ENCODE measurements around the gene ZFPL1.
A peak's percentile ranks its signal among the peaks of the same experiment; 100 is the strongest.

ZFPL1 gene

DNA sequence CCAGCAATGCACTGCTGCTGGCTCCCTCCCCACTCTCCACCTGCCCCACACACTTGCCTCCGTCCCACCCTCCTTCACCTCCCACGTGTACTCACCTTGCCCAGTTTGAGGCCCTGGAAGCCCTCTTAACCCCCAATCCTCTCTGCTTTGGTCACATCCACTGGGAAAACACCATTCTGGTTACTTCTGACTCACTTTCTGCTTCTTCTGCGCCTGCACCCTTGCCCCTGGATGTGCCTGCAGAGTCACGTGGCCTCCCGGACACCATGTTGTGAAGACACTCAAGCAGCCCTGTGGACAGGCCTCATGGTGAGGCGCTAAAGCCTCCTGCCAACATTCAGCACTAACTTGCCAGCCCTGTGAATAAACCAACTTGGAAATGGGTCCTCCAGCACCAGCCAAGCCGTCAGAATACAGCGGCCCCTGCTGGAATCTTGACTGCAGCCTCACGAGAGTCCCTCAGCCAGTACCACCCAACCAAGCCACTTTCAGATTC lies 23.1 kb upstream of the ZFPL1 start:
- no peak overlapping the region for H3K4me3 ChIP-seq (ENCODE audit: low read depth, low read length)
- H3K27me3 ChIP-seq (ENCODE audit: control insufficient read depth, insufficient read depth, low read length): no peaks in the 10 kb centered on the region
- no peaks in the 10 kb centered on the region for H3K36me3 ChIP-seq (ENCODE audit: control insufficient read depth, insufficient read depth, low read length)
- H3K9ac ChIP-seq (ENCODE audit: low read length): no peak overlapping the region
- H3K27ac ChIP-seq (ENCODE audit: low read depth, low read length): no peak overlapping the region
- H3K9me3 ChIP-seq (ENCODE audit: control insufficient read depth, insufficient read depth, low read depth, low read length): no peaks in the 10 kb centered on the region
- peaks cover under 1% of the 10 kb centered on the region; the same call in 1 of the 2 replicates for H3K4me1 ChIP-seq (ENCODE audit: control insufficient read depth, insufficient read depth, low read length)

- Histone ChIP-seq H3K27ac (ENCODE audit: low read depth, low read length) (no peak overlapping the region), H3K4me3 (ENCODE audit: low read depth, low read length) (no peak overlapping the region), H3K4me1 (ENCODE audit: control insufficient read depth, insufficient read depth, low read length) (peaks cover 16% of the 10 kb centered on the region), H3K27me3 (ENCODE audit: control insufficient read depth, insufficient read depth, low read length) (no peaks in the 10 kb centered on the region), H3K9ac (ENCODE audit: low read length) (no peak overlapping the region), H3K9me3 (ENCODE audit: control insufficient read depth, insufficient read depth, low read depth, low read length) (no peaks in the 10 kb centered on the region), H3K36me3 (ENCODE audit: control insufficient read depth, insufficient read depth, low read length) (no peaks in the 10 kb centered on the region)
These were observed 20.5 kb upstream of the ZFPL1 start for GRCh38 chr11:65063532-65063931.

- Histone ChIP-seq H3K36me3 (ENCODE audit: control insufficient read depth, insufficient read depth, low read length) (no peaks in the 10 kb centered on the region), H3K4me3 (ENCODE audit: low read depth, low read length) (no peak overlapping the region), H3K9ac (ENCODE audit: low read length) (no peak overlapping the region), H3K27me3 (ENCODE audit: control insufficient read depth, insufficient read depth, low read length) (no peaks in the 10 kb centered on the region), H3K9me3 (ENCODE audit: control insufficient read depth, insufficient read depth, low read depth, low read length) (no peaks in the 10 kb centered on the region), H3K4me1 (ENCODE audit: control insufficient read depth, insufficient read depth, low read length) (peaks cover 16% of the 10 kb centered on the region), H3K27ac (ENCODE audit: low read depth, low read length) (no peak overlapping the region)
These were observed 19.2 kb upstream of the ZFPL1 start for GRCh38 chr11:65064847-65065240.

DNA sequence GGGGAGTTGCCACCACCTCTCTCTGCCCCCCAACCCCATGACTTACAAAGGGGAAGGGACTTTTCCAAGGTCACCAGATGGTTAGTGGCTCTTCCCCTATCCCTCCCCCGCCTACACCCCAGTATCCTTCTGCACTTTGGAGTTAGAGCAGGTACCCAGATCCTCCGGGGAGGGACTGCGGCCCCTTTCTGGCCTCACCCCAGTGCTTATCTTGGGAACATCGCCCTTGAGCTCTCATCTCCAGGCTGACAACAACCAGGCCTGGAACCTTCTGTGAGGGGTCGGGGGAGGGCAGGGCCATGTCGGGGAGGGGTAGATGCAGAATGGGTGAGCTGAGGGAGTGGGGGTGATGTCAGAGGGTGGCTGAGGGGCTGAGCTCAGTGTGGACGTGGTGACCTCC lies 18.2 kb upstream of the ZFPL1 start:
- Histone ChIP-seq H3K4me3 (ENCODE audit: low read depth, low read length) (no peak overlapping the region), H3K36me3 (ENCODE audit: control insufficient read depth, insufficient read depth, low read length) (no peaks in the 10 kb centered on the region), H3K27me3 (ENCODE audit: control insufficient read depth, insufficient read depth, low read length) (no peaks in the 10 kb centered on the region), H3K9ac (ENCODE audit: low read length) (no peak overlapping the region), H3K27ac (ENCODE audit: low read depth, low read length) (no peak overlapping the region), H3K4me1 (ENCODE audit: control insufficient read depth, insufficient read depth, low read length) (peaks cover 16% of the 10 kb centered on the region), H3K9me3 (ENCODE audit: control insufficient read depth, insufficient read depth, low read depth, low read length) (no peaks in the 10 kb centered on the region)

GRCh38 chr11:65066315-65066714 lies 17.7 kb upstream of the ZFPL1 start:
- peak overlapping the region; percentile 71 for H3K27ac ChIP-seq (ENCODE audit: low read depth, low read length)
- H3K36me3 ChIP-seq (ENCODE audit: control insufficient read depth, insufficient read depth, low read length): no peaks in the 10 kb centered on the region
- no peaks in the 10 kb centered on the region for H3K9me3 ChIP-seq (ENCODE audit: control insufficient read depth, insufficient read depth, low read depth, low read length)
- H3K4me3 ChIP-seq (ENCODE audit: low read depth, low read length): peak overlapping the region; percentile 24; the same call in 1 of the 2 replicates
- no peak overlapping the region for H3K9ac ChIP-seq (ENCODE audit: low read length)
- H3K4me1 ChIP-seq (ENCODE audit: control insufficient read depth, insufficient read depth, low read length): peaks cover 16% of the 10 kb centered on the region
- no peaks in the 10 kb centered on the region for H3K27me3 ChIP-seq (ENCODE audit: control insufficient read depth, insufficient read depth, low read length)

DNA sequence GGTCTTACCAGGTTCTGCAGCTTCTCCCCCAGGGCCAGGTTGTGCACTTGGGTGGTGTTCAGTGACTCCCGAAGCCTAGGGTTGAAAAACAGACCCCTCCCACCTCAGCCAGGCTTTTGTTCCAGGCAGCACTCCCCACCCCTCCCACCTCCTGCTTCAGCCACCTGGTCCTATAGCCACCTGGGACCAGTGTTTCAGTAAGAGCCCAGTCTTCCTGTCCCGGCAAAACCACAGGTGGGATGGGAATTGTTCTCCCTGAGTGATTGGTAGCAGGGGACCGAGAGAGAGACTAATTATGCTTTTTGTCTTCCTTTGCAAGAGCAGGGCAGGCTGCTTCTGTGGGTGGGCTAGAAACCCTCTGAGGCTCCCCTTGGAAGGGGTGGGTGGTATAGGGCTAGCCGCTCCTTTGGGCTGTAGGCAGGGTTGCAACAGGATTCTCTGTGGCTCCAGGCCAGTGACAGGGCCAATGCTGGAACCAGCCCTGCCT lies 17.2 kb upstream of the ZFPL1 start:
- Histone ChIP-seq H3K4me1 (ENCODE audit: control insufficient read depth, insufficient read depth, low read length) (peaks cover 16% of the 10 kb centered on the region), H3K9ac (ENCODE audit: low read length) (no peak overlapping the region), H3K27ac (ENCODE audit: low read depth, low read length) (peak overlapping the region; percentile 71; the same call in 1 of the 2 replicates), H3K9me3 (ENCODE audit: control insufficient read depth, insufficient read depth, low read depth, low read length) (no peaks in the 10 kb centered on the region), H3K36me3 (ENCODE audit: control insufficient read depth, insufficient read depth, low read length) (no peaks in the 10 kb centered on the region), H3K4me3 (ENCODE audit: low read depth, low read length) (peak overlapping the region; percentile 24; the same call in 1 of the 2 replicates), H3K27me3 (ENCODE audit: control insufficient read depth, insufficient read depth, low read length) (no peaks in the 10 kb centered on the region)

DNA sequence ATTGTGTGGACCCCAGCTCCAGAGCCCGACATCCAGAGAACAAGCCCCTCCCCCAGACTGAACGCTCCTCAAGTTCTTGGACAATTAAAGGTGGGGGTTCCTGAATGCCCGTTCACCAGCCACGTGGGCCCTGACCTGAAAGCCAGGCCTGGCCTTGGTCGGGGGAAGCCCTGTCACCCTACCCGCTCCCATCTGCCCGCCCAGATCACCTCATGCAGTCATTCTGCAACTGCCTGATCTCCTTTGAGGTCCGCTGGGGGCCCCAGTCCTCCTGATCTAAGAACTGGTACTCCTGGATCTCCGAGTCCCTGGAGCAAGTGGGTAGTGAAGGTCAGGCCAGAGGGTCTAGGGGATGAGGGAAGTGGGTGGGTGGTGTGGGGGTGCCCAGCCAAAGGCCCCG lies 16.6 kb upstream of the ZFPL1 start:
- no peak overlapping the region for H3K9ac ChIP-seq (ENCODE audit: low read length)
- H3K4me3 ChIP-seq (ENCODE audit: low read depth, low read length): no peak overlapping the region
- H3K9me3 ChIP-seq (ENCODE audit: control insufficient read depth, insufficient read depth, low read depth, low read length): no peaks in the 10 kb centered on the region
- H3K4me1 ChIP-seq (ENCODE audit: control insufficient read depth, insufficient read depth, low read length): peaks cover 16% of the 10 kb centered on the region
- no peaks in the 10 kb centered on the region for H3K27me3 ChIP-seq (ENCODE audit: control insufficient read depth, insufficient read depth, low read length)
- H3K36me3 ChIP-seq (ENCODE audit: control insufficient read depth, insufficient read depth, low read length): no peaks in the 10 kb centered on the region
- no peak overlapping the region for H3K27ac ChIP-seq (ENCODE audit: low read depth, low read length)

- Histone ChIP-seq H3K4me1 (ENCODE audit: control insufficient read depth, insufficient read depth, low read length) (peaks cover 16% of the 10 kb centered on the region), H3K27ac (ENCODE audit: low read depth, low read length) (no peak overlapping the region), H3K4me3 (ENCODE audit: low read depth, low read length) (no peak overlapping the region), H3K9me3 (ENCODE audit: control insufficient read depth, insufficient read depth, low read depth, low read length) (no peaks in the 10 kb centered on the region), H3K9ac (ENCODE audit: low read length) (no peak overlapping the region), H3K36me3 (ENCODE audit: control insufficient read depth, insufficient read depth, low read length) (no peaks in the 10 kb centered on the region), H3K27me3 (ENCODE audit: control insufficient read depth, insufficient read depth, low read length) (no peaks in the 10 kb centered on the region)
These were observed 14.8 kb upstream of the ZFPL1 start for GRCh38 chr11:65069217-65069616.

GRCh38 chr11:65071907-65072630 lies 12.0 kb upstream of the ZFPL1 start:
- peaks cover 9% of the 10 kb centered on the region for H3K36me3 ChIP-seq (ENCODE audit: control insufficient read depth, insufficient read depth, low read length)

DNA sequence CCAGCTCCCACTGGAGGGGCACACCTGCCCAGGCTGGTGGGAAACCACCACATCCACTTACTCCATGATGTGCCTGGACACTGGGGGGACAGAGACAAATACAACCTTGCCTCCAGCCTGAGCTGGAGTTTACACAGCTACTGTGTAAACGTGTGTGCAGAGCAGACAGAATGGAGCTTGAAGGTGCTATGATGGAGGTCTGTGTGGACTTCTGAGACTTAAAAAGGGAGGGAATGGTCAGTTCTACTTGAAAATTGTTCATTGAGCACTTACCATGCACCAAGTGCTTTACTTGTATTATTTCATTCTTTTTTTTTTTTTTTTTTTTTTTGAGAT lies 11.4 kb upstream of the ZFPL1 start:
- Histone ChIP-seq H3K27me3 (ENCODE audit: control insufficient read depth, insufficient read depth, low read length) (no peaks in the 10 kb centered on the region), H3K4me3 (ENCODE audit: low read depth, low read length) (no peak overlapping the region), H3K27ac (ENCODE audit: low read depth, low read length) (no peak overlapping the region), H3K36me3 (ENCODE audit: control insufficient read depth, insufficient read depth, low read length) (peaks cover 14% of the 10 kb centered on the region), H3K9me3 (ENCODE audit: control insufficient read depth, insufficient read depth, low read depth, low read length) (no peaks in the 10 kb centered on the region), H3K9ac (ENCODE audit: low read length) (no peak overlapping the region), H3K4me1 (ENCODE audit: control insufficient read depth, insufficient read depth, low read length) (no peaks in the 10 kb centered on the region)

More at GRCh38 chr11:65071907-65072630, 12.0 kb upstream of the ZFPL1 start:
- peaks cover 5% of the 10 kb centered on the region for H3K4me1 ChIP-seq (ENCODE audit: control insufficient read depth, insufficient read depth, low read length)
- H3K9ac ChIP-seq (ENCODE audit: low read length): no peak overlapping the region
- H3K4me3 ChIP-seq (ENCODE audit: low read depth, low read length): no peak overlapping the region
- H3K27ac ChIP-seq (ENCODE audit: low read depth, low read length): no peak overlapping the region
- H3K27me3 ChIP-seq (ENCODE audit: control insufficient read depth, insufficient read depth, low read length): no peaks in the 10 kb centered on the region
- H3K9me3 ChIP-seq (ENCODE audit: control insufficient read depth, insufficient read depth, low read depth, low read length): no peaks in the 10 kb centered on the region

GRCh38 chr11:65077451-65077850 lies 6.6 kb upstream of the ZFPL1 start:
- no peaks in the 10 kb centered on the region for H3K9me3 ChIP-seq (ENCODE audit: control insufficient read depth, insufficient read depth, low read depth, low read length)
- H3K27me3 ChIP-seq (ENCODE audit: control insufficient read depth, insufficient read depth, low read length): no peaks in the 10 kb centered on the region
- peaks cover 56% of the 10 kb centered on the region for H3K36me3 ChIP-seq (ENCODE audit: control insufficient read depth, insufficient read depth, low read length)
- no peak overlapping the region for H3K27ac ChIP-seq (ENCODE audit: low read depth, low read length)
- H3K9ac ChIP-seq (ENCODE audit: low read length): no peak overlapping the region
- H3K4me3 ChIP-seq (ENCODE audit: low read depth, low read length): no peak overlapping the region
- no peaks in the 10 kb centered on the region for H3K4me1 ChIP-seq (ENCODE audit: control insufficient read depth, insufficient read depth, low read length)

Data from HUES6 (cell line).